GM19397 (cell line): ENCODE measurements around the gene ABCD1.
A peak's percentile ranks its signal among the peaks of the same experiment; 100 is the strongest.
"Not testable (repeated sequence)": the region's sequence is repeated elsewhere in the genome, so short reads cannot be mapped to it uniquely, and the experiment has no call there.

Source experiments
- ATAC-seq: cut with Tn5 transposase; IDR thresholded peaks from one replicate; pipeline ENCODE4 v1.9.1; 2021; ENCODE audit warnings: mild to moderate bottlenecking, moderate library complexity; ENCODE audit not compliant: unreplicated experiment

ABCD1 gene

DNA sequence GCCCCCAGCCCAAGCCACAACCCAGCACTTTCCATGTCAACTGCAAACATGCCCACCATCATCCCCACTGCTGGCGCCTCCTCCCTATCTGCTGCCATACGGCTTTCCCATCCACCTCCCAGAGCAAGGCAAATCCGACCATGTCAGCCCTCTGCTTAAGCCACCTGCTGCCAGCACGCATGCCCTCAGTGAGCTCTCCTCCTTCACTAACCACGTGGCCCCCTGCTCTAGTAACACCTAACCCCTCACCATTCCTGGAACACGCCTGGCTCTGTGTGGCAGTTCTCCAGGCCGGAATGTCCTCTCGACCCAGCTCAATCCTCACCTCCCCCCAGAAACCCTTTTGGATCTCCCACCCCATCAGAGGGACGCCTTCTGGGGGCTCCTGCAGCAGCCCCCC is 17.9 kb upstream of the ABCD1 start:
- no peak for ATAC-seq

DNA sequence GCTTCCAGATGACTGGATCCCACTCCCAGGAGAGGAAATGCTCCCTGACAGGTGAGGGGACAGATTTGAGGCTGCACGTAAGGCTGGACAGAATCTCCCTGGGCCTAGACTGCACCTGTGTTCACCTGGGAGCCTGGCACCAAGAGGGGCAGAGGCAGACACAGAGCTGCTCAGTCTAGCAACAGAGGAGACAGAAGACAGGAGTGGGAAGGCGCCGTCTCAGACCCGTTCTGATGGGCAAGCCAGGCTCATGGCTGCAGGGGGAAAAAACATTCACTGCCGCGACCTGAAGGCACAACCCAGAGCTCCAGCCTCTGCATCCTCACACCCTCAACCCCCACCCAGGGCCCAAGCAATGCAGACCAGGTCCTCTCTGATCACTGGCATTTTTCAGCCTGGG is 17.2 kb upstream of the ABCD1 start:
- ATAC-seq, result no peak

- ATAC-seq, result no peak
Measured at GRCh38 chrX:153708415-153708814, 16.2 kb upstream of the ABCD1 start.

DNA sequence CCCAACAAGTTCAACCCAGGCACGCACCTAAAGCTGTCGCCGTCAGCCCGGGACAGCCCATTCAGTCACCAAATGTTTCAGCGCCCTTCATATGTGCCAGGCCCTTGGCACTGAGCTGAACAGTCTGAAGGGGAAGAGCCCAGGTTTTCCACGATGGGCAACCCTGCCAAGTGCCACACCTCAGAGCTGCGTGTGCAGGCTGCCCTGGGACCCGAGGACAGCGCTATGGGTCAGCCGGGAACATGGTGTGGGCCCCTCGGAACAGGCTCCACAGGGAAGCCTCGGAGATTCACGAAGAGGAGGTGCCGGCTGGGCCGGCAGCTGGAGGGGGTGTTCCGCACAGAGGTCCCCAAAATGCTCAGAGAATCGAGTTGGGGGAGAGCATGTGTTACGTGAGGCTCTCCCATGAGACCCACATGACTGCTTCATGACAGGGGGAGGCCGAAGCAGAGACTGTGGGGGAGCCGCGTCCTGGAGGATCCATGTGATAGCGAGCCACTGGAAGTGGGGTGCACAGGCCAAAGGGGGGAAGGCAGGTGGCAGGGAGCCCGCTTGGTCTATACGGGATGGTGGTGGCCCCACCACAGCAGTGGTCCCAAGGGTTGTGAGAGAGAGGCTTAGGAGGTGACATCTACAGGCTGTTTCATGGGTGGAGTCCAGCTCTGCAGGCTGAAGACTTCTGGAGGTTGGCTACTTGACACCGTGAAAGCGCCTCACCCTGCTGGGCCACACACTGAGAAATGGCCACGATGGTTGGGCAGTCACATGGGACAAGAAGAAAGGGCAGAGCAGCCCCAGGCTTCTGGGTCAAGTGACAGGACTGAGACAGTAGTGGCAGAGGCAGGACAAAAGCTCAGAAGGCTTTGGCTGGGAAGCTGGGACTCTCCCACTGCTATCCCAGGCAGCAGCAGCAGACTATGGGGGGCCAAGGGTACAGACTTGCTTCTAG is 14.7 kb upstream of the ABCD1 start:
- ATAC-seq, result no peak

DNA sequence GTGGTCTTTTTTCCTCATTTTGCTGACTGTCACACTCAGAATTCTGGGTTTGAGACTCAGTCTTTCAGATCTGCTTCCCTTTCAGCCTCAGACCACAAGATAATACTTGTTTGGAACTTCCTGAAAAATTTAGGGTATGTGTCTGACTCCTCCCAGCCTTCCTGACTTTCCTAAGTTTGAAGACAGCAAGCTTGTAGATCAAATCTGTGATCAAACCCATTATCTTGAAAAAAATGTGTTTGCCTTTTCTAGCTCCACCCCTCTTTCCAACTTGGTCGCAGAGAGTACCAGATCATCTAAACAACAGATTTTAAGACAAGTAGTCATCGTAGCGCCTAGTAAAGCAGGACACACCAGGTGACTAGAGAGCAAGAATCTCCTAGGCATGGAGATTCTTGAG is 10.4 kb upstream of the ABCD1 start:
- no peak for ATAC-seq

DNA sequence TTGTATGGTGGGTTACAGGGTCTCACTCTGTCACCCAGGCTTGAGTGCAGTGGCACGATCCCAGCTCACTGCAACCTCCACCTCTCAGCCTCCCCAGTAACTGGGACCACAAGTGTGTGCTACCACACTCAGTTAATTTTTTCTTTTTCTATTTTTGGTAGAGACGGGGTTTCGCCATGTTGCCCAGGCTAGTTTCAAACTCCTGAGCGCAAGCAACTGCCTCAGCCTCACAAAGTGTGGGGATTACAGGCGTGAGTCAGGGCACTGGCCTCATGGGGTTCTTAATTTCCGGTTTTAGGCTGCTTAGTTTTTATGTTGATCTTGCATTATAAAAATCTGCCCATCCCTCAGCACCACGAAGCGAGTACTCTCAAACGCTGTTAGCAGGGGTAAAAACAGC is 7.2 kb upstream of the ABCD1 start:
- ATAC-seq, result no peak

DNA sequence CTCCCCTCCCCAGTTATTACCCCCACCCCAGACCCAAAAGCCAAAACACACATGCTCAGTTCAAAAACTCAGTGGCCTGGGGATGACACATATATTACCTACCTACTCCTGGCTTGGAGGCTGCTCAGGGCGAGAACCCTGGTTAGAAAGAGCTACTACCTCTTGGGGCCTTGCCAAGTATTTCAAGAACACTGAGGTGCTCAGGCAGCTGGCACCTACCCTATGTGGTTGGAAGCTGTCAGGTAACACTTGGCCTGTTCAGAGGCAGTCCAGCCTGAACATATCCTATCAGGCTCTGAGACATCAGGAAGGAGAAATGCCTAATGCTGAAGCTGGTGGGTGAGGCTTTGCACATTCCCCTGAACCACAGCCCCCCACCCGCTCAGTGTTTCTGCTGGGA is 5.4 kb upstream of the ABCD1 start:
- ATAC-seq, result no peak

DNA sequence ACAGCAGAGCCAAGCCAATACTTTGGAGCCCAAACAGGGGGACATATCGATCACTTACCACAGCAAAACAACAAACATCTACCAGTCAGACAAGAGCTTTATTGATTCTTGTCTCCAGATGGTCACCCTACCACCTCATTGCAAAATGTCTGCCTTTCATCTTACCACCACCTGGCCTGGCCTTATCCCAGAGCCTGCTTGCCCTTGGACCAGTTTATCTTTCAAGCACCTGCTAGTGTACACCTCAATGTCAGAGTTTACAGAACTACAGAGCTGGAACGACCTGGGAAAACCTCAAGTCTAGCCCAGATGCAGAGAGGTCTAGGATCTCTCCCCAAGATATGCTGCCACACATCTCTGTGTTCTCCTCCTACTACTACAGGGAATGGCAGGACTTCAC is 5.0 kb upstream of the ABCD1 start:
- ATAC-seq, result no peak

GRCh38 chrX:153722704-153723350 is 1.8 kb upstream of the ABCD1 start:
- ATAC-seq, result no peak

DNA sequence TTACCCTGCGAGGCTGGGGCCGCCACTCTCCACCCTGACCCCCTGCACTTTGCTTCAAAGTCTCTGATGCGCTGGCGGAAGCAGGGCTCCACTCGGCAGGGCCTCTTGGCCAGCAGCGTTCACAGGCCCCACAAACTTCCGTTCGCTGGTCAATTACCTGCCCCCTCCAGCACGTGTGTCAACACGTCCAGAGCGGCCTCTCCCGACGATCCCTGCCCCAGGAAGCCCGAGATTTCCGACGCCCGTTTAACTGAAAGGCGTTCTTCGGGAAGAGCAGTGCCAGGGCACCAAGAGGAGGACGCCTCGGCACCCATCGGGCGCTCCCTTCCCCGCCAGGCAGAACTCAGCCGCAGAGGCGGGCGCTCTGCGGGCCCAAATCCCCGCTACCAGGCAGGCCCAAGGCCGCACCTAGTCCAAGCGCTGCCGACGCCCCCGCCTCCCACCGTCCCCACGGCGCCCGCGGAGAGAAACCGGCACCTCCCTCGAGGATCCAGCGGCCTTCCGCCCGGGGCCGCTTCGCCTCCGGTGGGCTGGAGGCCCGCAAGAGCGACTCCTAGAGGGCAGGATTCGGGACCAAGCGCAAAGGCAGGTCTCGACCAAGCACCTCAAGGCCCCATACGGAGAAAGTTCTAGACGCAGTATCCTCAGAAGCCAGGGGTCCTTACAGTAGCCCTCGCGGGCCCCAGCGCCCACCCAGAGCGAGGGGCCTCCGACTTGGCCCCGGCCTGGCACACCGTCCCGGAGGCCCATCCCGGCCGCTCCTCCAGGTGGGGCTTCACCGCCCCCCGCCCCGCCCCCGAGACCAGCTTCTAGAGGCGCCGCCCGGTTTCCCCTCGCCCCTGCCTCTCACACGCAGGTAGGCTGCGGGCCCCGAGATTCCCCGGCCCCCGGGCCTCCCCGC is 1.1 kb upstream of the ABCD1 start:
- ATAC-seq, result peak; percentile 32

DNA sequence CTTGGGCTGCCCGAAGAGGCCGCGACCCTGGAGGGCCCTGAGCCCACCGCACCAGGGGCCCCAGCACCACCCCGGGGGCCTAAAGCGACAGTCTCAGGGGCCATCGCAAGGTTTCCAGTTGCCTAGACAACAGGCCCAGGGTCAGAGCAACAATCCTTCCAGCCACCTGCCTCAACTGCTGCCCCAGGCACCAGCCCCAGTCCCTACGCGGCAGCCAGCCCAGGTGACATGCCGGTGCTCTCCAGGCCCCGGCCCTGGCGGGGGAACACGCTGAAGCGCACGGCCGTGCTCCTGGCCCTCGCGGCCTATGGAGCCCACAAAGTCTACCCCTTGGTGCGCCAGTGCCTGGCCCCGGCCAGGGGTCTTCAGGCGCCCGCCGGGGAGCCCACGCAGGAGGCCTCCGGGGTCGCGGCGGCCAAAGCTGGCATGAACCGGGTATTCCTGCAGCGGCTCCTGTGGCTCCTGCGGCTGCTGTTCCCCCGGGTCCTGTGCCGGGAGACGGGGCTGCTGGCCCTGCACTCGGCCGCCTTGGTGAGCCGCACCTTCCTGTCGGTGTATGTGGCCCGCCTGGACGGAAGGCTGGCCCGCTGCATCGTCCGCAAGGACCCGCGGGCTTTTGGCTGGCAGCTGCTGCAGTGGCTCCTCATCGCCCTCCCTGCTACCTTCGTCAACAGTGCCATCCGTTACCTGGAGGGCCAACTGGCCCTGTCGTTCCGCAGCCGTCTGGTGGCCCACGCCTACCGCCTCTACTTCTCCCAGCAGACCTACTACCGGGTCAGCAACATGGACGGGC is 579 bp downstream of the ABCD1 start:
- ATAC-seq, result no peak

- ATAC-seq, result no peak
Measured at GRCh38 chrX:153725832-153726285, 1.2 kb downstream of the ABCD1 start.

- peak; percentile 44 for ATAC-seq
Measured at GRCh38 chrX:153726286-153727122, 1.8 kb downstream of the ABCD1 start.

GRCh38 chrX:153727123-153727931 is 2.7 kb downstream of the ABCD1 start:
- no peak for ATAC-seq

DNA sequence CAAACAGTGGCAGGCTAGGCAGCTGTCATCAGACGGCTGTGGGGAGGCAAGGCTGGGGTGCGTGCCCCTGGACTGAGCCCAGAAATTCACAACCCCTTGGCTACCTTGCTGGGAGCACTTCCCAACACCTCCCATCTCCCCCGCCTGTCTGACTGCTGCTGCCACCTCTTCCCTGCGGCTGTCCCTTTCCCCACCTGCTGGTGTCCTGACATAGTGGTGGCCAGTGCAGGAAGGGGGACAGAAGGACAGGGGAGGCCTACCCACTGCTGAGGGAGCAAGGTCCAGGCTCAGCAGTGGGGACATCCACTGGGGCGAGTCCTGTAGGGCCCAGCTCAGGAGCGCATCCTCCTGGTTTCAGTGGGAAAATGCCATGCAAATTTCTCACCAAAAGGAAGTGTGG is 3.4 kb downstream of the ABCD1 start:
- ATAC-seq, result no peak

- ATAC-seq, result no peak
Measured at GRCh38 chrX:153728951-153729631, 4.4 kb downstream of the ABCD1 start.

GRCh38 chrX:153730115-153730514 is 5.5 kb downstream of the ABCD1 start:
- not testable (repeated sequence) for ATAC-seq
